ENCODE data around the gene KCNN1.

The KCNN1 gene

GRCh38 chr19:18046059-18046718, 79.3 kb downstream of the KCNN1 start:
- H3K9me3 Mint-ChIP-seq (ENCODE audit: low read depth) = no peaks in the 10 kb centered on the region
- no peaks in the 10 kb centered on the region for H3K36me3 Mint-ChIP-seq
- peak overlapping the region; percentile 91 for H3K27ac Mint-ChIP-seq
- no peaks in the 10 kb centered on the region for H3K27me3 Mint-ChIP-seq
- peaks cover 51% of the 10 kb centered on the region for H3K4me1 Mint-ChIP-seq (ENCODE audit: low read depth)
- peak overlapping the region; percentile 15 for H3K4me3 Mint-ChIP-seq

GRCh38 chr19:18049385-18049784, 82.5 kb downstream of the KCNN1 start:
- H3K36me3 Mint-ChIP-seq = no peaks in the 10 kb centered on the region
- peaks cover 37% of the 10 kb centered on the region for H3K4me1 Mint-ChIP-seq (ENCODE audit: low read depth)
- no peaks in the 10 kb centered on the region for H3K9me3 Mint-ChIP-seq (ENCODE audit: low read depth)
- no peaks in the 10 kb centered on the region for H3K27me3 Mint-ChIP-seq
- no peak overlapping the region for H3K4me3 Mint-ChIP-seq
- no peak overlapping the region for H3K27ac Mint-ChIP-seq
